HG03520 (cell line): ENCODE results near the gene TMEM92.
"Not testable (repeated sequence)": the region's sequence is repeated elsewhere in the genome, so short reads cannot be mapped to it uniquely, and the experiment has no call there.

Experiments
- ATAC-seq: cut with Tn5 transposase; IDR thresholded peaks from one replicate; pipeline ENCODE4 v1.9.1; 2021; ENCODE audit warnings: mild to moderate bottlenecking, moderate library complexity; ENCODE audit not compliant: unreplicated experiment

The TMEM92 gene

GRCh38 chr17:50297407-50297865 lies 23.2 kb downstream of the TMEM92 start:
- peak; percentile 53 for ATAC-seq

GRCh38 chr17:50298018-50298417 lies 23.8 kb downstream of the TMEM92 start:
- ATAC-seq: no peak

- ATAC-seq: no peak
Observed at GRCh38 chr17:50299776-50300175, 25.5 kb downstream of the TMEM92 start.

- not testable (repeated sequence) for ATAC-seq
Observed at GRCh38 chr17:50300824-50301223, 26.6 kb downstream of the TMEM92 start.

- no peak for ATAC-seq
Observed at GRCh38 chr17:50301891-50302584, 27.8 kb downstream of the TMEM92 start.

GRCh38 chr17:50303051-50303450 lies 28.8 kb downstream of the TMEM92 start:
- no peak for ATAC-seq

- ATAC-seq: no peak
Observed at GRCh38 chr17:50303596-50303995, 29.3 kb downstream of the TMEM92 start.

- ATAC-seq: no peak
Observed at GRCh38 chr17:50304781-50305404, 30.6 kb downstream of the TMEM92 start.

GRCh38 chr17:50307654-50308053 lies 33.4 kb downstream of the TMEM92 start:
- no peak for ATAC-seq

- no peak for ATAC-seq
Observed at GRCh38 chr17:50308666-50309065, 34.4 kb downstream of the TMEM92 start.

- ATAC-seq: no peak
Observed at GRCh38 chr17:50310455-50311111, 36.3 kb downstream of the TMEM92 start.

GRCh38 chr17:50311112-50311460 lies 36.8 kb downstream of the TMEM92 start:
- no peak for ATAC-seq

- ATAC-seq: no peak
Observed at GRCh38 chr17:50311483-50311882, 37.2 kb downstream of the TMEM92 start.

GRCh38 chr17:50312308-50312707 lies 38.0 kb downstream of the TMEM92 start:
- ATAC-seq: no peak

GRCh38 chr17:50314456-50315011 lies 40.3 kb downstream of the TMEM92 start:
- ATAC-seq: no peak

GRCh38 chr17:50316016-50316587 lies 41.8 kb downstream of the TMEM92 start:
- no peak for ATAC-seq

- not testable (repeated sequence) for ATAC-seq
Observed at GRCh38 chr17:50316660-50317059, 42.4 kb downstream of the TMEM92 start.

- ATAC-seq: no peak
Observed at GRCh38 chr17:50317121-50317520, 42.9 kb downstream of the TMEM92 start.

- ATAC-seq: no peak
Observed at GRCh38 chr17:50318501-50319285, 44.4 kb downstream of the TMEM92 start.

- no peak for ATAC-seq
Observed at GRCh38 chr17:50319306-50320004, 45.2 kb downstream of the TMEM92 start.
